ENCODE data around the gene NLRP1.

The NLRP1 gene

DNA sequence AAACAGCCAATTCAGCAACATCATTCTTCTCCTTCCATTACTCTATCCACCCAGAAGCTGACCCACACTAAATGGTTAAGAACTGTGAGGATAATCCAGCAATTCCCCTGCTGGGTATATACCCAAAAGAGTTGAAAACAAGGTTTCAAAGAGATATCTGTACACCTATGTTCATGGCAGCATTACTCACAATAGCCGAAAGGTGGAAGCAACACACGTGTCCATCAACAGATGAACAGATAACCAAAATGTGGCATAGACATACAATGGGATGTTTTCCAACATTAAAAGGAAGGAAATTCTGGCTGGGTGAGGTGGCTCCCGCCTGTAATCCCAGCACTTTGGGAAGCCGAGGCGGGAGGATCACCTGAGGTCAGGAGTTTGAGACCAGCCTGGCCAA lies 78.0 kb downstream of the NLRP1 start:
- no peaks in the 10 kb centered on the region for H4K20me1 ChIP-seq (ENCODE audit: insufficient read depth, low read length)
- H3K79me2 ChIP-seq (ENCODE audit: low read length): no peaks in the 10 kb centered on the region
- no peak overlapping the region for H3K27ac ChIP-seq (ENCODE audit: low read length)
- H3K4me1 ChIP-seq (ENCODE audit: low read length): no peaks in the 10 kb centered on the region
- no peak overlapping the region for H3K9ac ChIP-seq (ENCODE audit: low read length)
- H3K9me3 ChIP-seq (ENCODE audit: insufficient read depth, low read length): no peaks in the 10 kb centered on the region
- no peak overlapping the region for H3K4me3 ChIP-seq (ENCODE audit: low read length)
- TF ChIP-seq, protein P1, sequence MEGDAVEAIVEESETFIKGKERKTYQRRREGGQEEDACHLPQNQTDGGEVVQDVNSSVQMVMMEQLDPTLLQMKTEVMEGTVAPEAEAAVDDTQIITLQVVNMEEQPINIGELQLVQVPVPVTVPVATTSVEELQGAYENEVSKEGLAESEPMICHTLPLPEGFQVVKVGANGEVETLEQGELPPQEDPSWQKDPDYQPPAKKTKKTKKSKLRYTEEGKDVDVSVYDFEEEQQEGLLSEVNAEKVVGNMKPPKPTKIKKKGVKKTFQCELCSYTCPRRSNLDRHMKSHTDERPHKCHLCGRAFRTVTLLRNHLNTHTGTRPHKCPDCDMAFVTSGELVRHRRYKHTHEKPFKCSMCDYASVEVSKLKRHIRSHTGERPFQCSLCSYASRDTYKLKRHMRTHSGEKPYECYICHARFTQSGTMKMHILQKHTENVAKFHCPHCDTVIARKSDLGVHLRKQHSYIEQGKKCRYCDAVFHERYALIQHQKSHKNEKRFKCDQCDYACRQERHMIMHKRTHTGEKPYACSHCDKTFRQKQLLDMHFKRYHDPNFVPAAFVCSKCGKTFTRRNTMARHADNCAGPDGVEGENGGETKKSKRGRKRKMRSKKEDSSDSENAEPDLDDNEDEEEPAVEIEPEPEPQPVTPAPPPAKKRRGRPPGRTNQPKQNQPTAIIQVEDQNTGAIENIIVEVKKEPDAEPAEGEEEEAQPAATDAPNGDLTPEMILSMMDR (IDR thresholded peaks at IDR 0.05; ENCODE audit: low read depth, low read length): no peak
- TF ChIP-seq EZH2phosphoT487 (IDR thresholded peaks at IDR 0.05; ENCODE audit: low read depth): no peak
- no peaks in the 10 kb centered on the region for H3K27me3 ChIP-seq (ENCODE audit: low read depth, low read length)
- H3K4me2 ChIP-seq (ENCODE audit: low read length): no peak overlapping the region
- H3K36me3 ChIP-seq (replicated peaks; ENCODE audit: low read depth, low read length): no peaks in the 10 kb centered on the region
- no peak overlapping the region for H2AFZ ChIP-seq (ENCODE audit: low read depth, low read length)

DNA sequence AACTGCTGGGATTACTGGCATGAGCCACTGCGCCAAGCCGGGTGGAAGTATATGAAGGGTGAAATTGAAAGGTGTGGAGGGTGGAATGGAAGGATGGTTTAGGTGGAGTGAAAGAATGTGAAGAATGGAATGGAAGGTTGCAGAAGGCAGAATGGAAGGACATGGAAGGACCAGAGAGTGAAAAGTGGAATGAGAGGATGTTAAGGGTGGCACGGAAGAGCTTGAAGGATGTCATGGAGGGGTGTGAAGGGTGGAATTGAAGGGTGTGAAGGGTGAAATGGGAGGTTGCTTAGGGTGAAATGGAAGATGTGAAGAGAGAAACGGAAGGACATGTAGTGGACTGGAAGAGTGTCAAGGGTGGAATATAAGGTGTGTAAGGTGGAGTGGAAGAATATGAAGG lies 81.8 kb downstream of the NLRP1 start:
- 0 out of 2 replicates have a peak, but pooled peaks cover 3% of the 10 kb centered on the region for H3K4me1 ChIP-seq (ENCODE audit: low read length)
- H4K20me1 ChIP-seq (ENCODE audit: insufficient read depth, low read length): no peaks in the 10 kb centered on the region
- no peaks in the 10 kb centered on the region for H3K79me2 ChIP-seq (ENCODE audit: low read length)
- H3K27me3 ChIP-seq (ENCODE audit: low read depth, low read length): no peaks in the 10 kb centered on the region
- no peak overlapping the region for H3K9ac ChIP-seq (ENCODE audit: low read length)
- no peak overlapping the region for H3K4me3 ChIP-seq (ENCODE audit: low read length)
- TF ChIP-seq, protein P1 (IDR thresholded peaks at IDR 0.05; ENCODE audit: low read depth, low read length): no peak
- TF ChIP-seq EZH2phosphoT487 (IDR thresholded peaks at IDR 0.05; ENCODE audit: low read depth): no peak
- no peaks in the 10 kb centered on the region for H3K36me3 ChIP-seq (replicated peaks; ENCODE audit: low read depth, low read length)
- no peak overlapping the region for H2AFZ ChIP-seq (ENCODE audit: low read depth, low read length)
- H3K4me2 ChIP-seq (ENCODE audit: low read length): no peak overlapping the region
- no peak overlapping the region for H3K27ac ChIP-seq (ENCODE audit: low read length)
- H3K9me3 ChIP-seq (ENCODE audit: insufficient read depth, low read length): no peaks in the 10 kb centered on the region

DNA sequence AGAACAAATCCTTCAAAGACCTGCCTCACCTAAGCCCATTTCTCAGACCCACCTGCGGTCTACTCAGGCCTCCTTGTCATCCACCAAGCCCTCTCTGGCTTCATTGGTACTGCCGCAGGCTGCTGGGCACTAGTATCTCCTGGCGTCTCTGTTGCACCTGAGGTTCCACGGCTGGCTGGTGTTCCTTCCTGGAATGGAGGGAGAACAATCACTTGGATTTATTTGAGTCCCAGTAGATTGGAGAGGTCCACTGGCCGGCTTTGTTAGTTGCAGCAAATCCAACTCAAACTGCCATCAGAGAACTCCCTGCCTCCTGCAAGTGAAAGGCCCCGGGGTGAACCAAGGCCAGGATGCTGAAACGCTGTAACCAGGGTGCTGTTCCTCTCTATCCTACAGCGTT lies 82.6 kb downstream of the NLRP1 start:
- Histone ChIP-seq H3K4me3 (ENCODE audit: low read length) (no peak overlapping the region), H3K79me2 (ENCODE audit: low read length) (no peaks in the 10 kb centered on the region), H3K4me1 (ENCODE audit: low read length) (0 out of 2 replicates have a peak, but pooled peaks cover 3% of the 10 kb centered on the region), H3K27me3 (ENCODE audit: low read depth, low read length) (no peaks in the 10 kb centered on the region), H3K36me3 (replicated peaks; ENCODE audit: low read depth, low read length) (no peaks in the 10 kb centered on the region), H4K20me1 (ENCODE audit: insufficient read depth, low read length) (no peaks in the 10 kb centered on the region), H3K4me2 (ENCODE audit: low read length) (no peak overlapping the region), H3K9ac (ENCODE audit: low read length) (no peak overlapping the region), H3K9me3 (ENCODE audit: insufficient read depth, low read length) (no peaks in the 10 kb centered on the region), H3K27ac (ENCODE audit: low read length) (no peak overlapping the region), H2AFZ (ENCODE audit: low read depth, low read length) (no peak overlapping the region)
- no peak for TF ChIP-seq EZH2phosphoT487 (IDR thresholded peaks at IDR 0.05; ENCODE audit: low read depth)
- TF ChIP-seq, protein P1 (IDR thresholded peaks at IDR 0.05; ENCODE audit: low read depth, low read length): no peak

DNA sequence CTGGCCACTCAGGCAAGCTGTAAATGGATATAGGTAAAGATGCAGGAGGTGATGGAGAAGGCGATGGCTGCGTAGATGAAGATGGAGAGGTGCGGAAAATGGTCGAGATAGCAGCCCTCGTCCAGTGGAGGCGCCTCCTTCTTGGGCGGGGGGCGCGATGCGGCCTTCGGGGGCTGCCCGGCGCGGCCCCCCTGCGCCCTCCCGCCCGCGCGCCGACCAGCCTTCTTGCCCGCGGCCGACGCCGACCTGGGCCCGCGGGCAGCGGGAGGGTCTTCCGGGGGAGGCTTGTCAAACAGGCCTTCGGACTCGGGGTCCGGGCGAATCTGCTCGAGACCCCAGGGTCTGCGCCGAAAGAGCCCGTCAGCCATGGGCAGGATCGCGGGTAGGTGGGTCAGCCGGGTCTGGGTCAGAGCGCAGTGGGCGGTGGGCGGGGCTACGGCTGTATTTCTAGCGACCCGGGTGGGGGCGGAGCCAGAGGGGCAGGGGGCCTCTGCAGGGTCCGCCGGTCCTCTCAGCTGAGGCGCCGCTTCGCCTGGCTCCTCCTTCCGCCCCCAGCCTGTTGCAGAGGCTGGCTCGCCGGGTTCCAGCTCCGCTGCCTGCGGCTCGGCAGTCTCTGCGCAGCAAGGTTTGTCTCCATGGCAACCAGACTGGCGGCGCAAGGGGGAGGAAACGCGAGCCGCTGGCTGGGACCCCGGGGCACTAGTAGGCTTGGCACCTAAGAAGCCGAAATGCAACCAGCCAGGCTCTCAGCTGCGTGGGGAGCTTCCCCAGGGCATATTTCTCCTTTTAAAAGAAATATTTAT lies 83.5 kb downstream of the NLRP1 start:
- H3K4me3 ChIP-seq (ENCODE audit: low read length): peak overlapping the region; percentile 79
- no peak for TF ChIP-seq EZH2phosphoT487 (IDR thresholded peaks at IDR 0.05; ENCODE audit: low read depth)
- TF ChIP-seq, protein P1 (IDR thresholded peaks at IDR 0.05; ENCODE audit: low read depth, low read length): no peak
- H3K4me2 ChIP-seq (ENCODE audit: low read length): peak overlapping the region; percentile 65
- H3K4me1 ChIP-seq (ENCODE audit: low read length): 0 out of 2 replicates have a peak, but pooled peaks cover 3% of the 10 kb centered on the region
- no peak overlapping the region for H3K27ac ChIP-seq (ENCODE audit: low read length)
- peak overlapping the region; percentile 59; the same call in 1 of the 2 replicates for H2AFZ ChIP-seq (ENCODE audit: low read depth, low read length)
- no peak overlapping the region for H3K9ac ChIP-seq (ENCODE audit: low read length)
- no peaks in the 10 kb centered on the region for H3K79me2 ChIP-seq (ENCODE audit: low read length)
- no peaks in the 10 kb centered on the region for H3K36me3 ChIP-seq (replicated peaks; ENCODE audit: low read depth, low read length)
- no peaks in the 10 kb centered on the region for H3K27me3 ChIP-seq (ENCODE audit: low read depth, low read length)
- H4K20me1 ChIP-seq (ENCODE audit: insufficient read depth, low read length): no peaks in the 10 kb centered on the region
- H3K9me3 ChIP-seq (ENCODE audit: insufficient read depth, low read length): no peaks in the 10 kb centered on the region

All from OCI-LY3 (cell line).